ENCODE data around the gene IGLON5. TPM values are rescaled to one million over a fixed set of nuclear protein-coding genes. Genes with fewer than 3 reads are reported as not detected.

IGLON5 gene
- total and polyA plus RNA-seq, 2 experiments from 2014 or later: 5.0 to 29.1 TPM

- TF ChIP-seq ZNF462 (CRISPR knock-in tag; IDR thresholded peaks at IDR 0.05) (no peak), EZH2phosphoT487 (IDR thresholded peaks at IDR 0.05; ENCODE audit: unreplicated experiment) (no peak), REST (IDR thresholded peaks at IDR 0.05; ENCODE audit: unreplicated experiment) (no peak), POLR2AphosphoS5 (IDR thresholded peaks at IDR 0.05; ENCODE audit: low read depth) (no peak)
Observed at GRCh38 chr19:51359294-51359693, 47.9 kb downstream of the IGLON5 start (continued).

GRCh38 chr19:51361239-51361638, 49.8 kb downstream of the IGLON5 start:
- no peaks in the 10 kb centered on the region for H3K36me3 ChIP-seq (ENCODE audit: insufficient read depth)
- Mint-ChIP-seq H3K27ac (no peak overlapping the region), H3K27me3 (ENCODE audit: insufficient read depth, low read depth, poor library complexity) (peaks cover 6% of the 10 kb centered on the region), H3K36me3 (ENCODE audit: low read depth) (no peaks in the 10 kb centered on the region; the same call in 2 of the 3 replicates), H3K9me3 (no peaks in the 10 kb centered on the region), H3K4me3 (no peak overlapping the region), H3K4me1 (peaks cover 18% of the 10 kb centered on the region)
- no peak overlapping the region for H3K27ac ChIP-seq (ENCODE audit: low read depth)
- ATAC-seq: no peak
- H3K79me2 ChIP-seq (replicated peaks; ENCODE audit: insufficient read depth): 0 out of 2 replicates have a peak, but pooled peaks cover 4% of the 10 kb centered on the region
- H3K4me3 ChIP-seq: no peak overlapping the region
- no peaks in the 10 kb centered on the region for H3K27me3 ChIP-seq (ENCODE audit: insufficient read depth)
- no peaks in the 10 kb centered on the region for H4K20me1 ChIP-seq (replicated peaks; ENCODE audit: insufficient read depth)
- H3F3A ChIP-seq (replicated peaks; ENCODE audit: low read depth): no peaks in the 10 kb centered on the region
- H3K9me2 ChIP-seq (ENCODE audit: insufficient read depth): no peaks in the 10 kb centered on the region
- no peak for DNase-seq (ENCODE audit: low spot score)
- no peak overlapping the region for H3K4me2 ChIP-seq
- no peak overlapping the region for H2AFZ ChIP-seq
- peaks cover 8% of the 10 kb centered on the region; the same call in 1 of the 2 replicates for H3K4me1 ChIP-seq (ENCODE audit: insufficient read depth)
- no peak for TF ChIP-seq CTCF (conservative IDR thresholded peaks at IDR 0.05; ENCODE audit: low read depth in 2 of 2)
- no peak for TF ChIP-seq CREB1 (CRISPR knock-in tag; IDR thresholded peaks at IDR 0.05; ENCODE audit: low read depth)
- no peak for TF ChIP-seq ETS1 (IDR thresholded peaks at IDR 0.05)
- no peak for TF ChIP-seq ZNF114 (CRISPR knock-in tag; IDR thresholded peaks at IDR 0.05)
- no peak for TF ChIP-seq POLR2AphosphoS5 (IDR thresholded peaks at IDR 0.05; ENCODE audit: low read depth)
- no peak for TF ChIP-seq STAT1 (IDR thresholded peaks at IDR 0.05; ENCODE audit: unreplicated experiment)
- TF ChIP-seq JUNB (IDR thresholded peaks at IDR 0.05; ENCODE audit: unreplicated experiment): no peak
- no peak for TF ChIP-seq EZH2phosphoT487 (IDR thresholded peaks at IDR 0.05; ENCODE audit: unreplicated experiment)
- no peak for TF ChIP-seq EZH2 (IDR thresholded peaks at IDR 0.05; ENCODE audit: low read depth, unreplicated experiment)

All from GM23338 (cell line).